Loucy (cell line): ENCODE measurements around the gene USPL1.

Experiments
- CTCF ChIP-seq: fragments of 200-600 bp; sonication (generic); conservative IDR thresholded peaks from 2 replicates; pipeline ENCODE4 v1.5.1; 2014; ENCODE audit warnings: mild to moderate bottlenecking, antibody characterized with exemption, low read length
- EZH2phosphoT487 ChIP-seq: fragments of 200-600 bp; IDR thresholded peaks from 2 replicates; pipeline ENCODE4 v1.6.1; 2018; ENCODE audit warnings: antibody characterized with exemption, mild to moderate bottlenecking, moderate library complexity, borderline replicate concordance

- TF ChIP-seq CTCF (peak; percentile 19; the same call in 1 of the 2 replicates), EZH2phosphoT487 (no peak)
Observed at GRCh38 chr13:30616927-30617314, 799 bp upstream of the USPL1 start.
